ENCODE results near the gene PRDM7.

The PRDM7 gene

DNA sequence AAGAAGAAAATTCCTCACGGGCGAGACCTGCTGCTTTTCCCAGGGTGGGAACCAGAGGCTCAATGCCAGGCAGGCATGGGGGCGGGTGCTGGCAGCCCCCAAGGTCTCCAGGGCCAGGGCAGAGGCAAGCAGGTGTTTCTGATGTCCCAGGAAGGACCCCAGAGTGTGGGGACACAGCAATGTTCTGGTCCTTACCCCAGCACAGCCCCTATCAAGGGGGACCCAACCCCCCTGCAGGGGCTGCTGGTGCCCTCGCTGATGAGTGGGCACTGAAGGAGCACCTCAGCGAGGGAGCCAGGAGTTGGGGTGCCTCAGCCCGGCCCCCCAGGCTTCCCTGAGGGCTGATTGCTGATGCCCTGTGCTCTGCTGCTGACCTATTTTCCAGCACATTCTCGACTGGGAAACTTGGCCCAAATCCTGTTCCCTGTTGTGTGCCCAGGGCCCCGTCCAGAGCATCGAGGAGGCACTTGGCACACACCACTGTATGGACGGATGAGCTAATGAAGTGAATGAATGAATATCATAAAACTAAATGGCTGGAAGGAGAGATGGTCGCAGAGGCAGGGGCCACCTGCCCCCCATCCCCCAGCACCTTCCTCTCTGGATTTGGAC lies 60.7 kb downstream of the PRDM7 start:
- no peak overlapping the region for H3K27ac ChIP-seq
- H3K4me3 ChIP-seq (ENCODE audit: low read depth, low read length), result no peak overlapping the region
- H3K36me3 ChIP-seq, result no peaks in the 10 kb centered on the region
- no peaks in the 10 kb centered on the region for H3K9me3 ChIP-seq (ENCODE audit: severe bottlenecking)
- no peaks in the 10 kb centered on the region for H3K27me3 ChIP-seq (ENCODE audit: insufficient read depth, low read depth, severe bottlenecking)
- TF ChIP-seq, protein P1, sequence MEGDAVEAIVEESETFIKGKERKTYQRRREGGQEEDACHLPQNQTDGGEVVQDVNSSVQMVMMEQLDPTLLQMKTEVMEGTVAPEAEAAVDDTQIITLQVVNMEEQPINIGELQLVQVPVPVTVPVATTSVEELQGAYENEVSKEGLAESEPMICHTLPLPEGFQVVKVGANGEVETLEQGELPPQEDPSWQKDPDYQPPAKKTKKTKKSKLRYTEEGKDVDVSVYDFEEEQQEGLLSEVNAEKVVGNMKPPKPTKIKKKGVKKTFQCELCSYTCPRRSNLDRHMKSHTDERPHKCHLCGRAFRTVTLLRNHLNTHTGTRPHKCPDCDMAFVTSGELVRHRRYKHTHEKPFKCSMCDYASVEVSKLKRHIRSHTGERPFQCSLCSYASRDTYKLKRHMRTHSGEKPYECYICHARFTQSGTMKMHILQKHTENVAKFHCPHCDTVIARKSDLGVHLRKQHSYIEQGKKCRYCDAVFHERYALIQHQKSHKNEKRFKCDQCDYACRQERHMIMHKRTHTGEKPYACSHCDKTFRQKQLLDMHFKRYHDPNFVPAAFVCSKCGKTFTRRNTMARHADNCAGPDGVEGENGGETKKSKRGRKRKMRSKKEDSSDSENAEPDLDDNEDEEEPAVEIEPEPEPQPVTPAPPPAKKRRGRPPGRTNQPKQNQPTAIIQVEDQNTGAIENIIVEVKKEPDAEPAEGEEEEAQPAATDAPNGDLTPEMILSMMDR (IDR thresholded peaks at IDR 0.05; ENCODE audit: low read depth, low read length), result no peak
- DNase-seq, result no peak

DNA sequence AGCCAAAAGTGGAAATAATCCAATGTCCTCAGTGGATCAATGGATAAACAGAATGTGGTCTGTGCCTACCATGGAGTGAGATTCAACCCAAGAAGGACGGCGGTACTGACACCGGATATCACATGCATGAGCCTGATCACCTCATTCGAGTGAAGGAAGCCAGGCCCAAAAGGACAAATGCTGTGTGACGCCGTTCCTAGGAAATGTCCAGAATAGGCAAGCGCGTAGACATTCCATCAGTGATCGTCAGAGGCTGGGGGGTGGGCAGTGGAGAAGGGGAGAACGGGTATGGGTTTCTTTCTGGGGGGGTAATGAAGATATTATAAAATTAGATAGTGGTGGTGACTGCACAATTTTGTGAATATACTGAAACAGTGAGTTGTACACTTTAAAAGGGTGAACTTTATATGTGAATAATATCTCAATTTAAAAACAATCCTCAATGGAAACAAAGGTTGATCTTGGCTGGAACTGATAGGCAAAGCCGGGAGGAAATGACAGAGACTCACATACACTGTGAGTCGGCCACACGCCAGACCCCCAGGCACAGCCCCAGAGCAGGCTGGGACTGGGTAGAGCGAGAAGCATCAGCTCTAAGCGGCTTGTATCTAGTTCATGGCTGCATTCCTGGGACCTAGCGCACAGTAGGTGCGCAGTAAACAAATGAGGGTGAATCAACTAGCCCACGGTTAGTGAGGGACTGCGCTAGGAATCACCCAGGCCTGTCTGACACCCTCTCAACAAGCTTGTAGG lies 61.4 kb downstream of the PRDM7 start:
- H3K9me3 ChIP-seq (ENCODE audit: severe bottlenecking), result no peaks in the 10 kb centered on the region
- no peaks in the 10 kb centered on the region for H3K27me3 ChIP-seq (ENCODE audit: insufficient read depth, low read depth, severe bottlenecking)
- H3K4me3 ChIP-seq (ENCODE audit: low read depth, low read length), result no peak overlapping the region
- no peak for DNase-seq
- no peaks in the 10 kb centered on the region for H3K36me3 ChIP-seq
- TF ChIP-seq, protein P1 (IDR thresholded peaks at IDR 0.05; ENCODE audit: low read depth, low read length), result no peak
- H3K27ac ChIP-seq, result no peak overlapping the region

DNA sequence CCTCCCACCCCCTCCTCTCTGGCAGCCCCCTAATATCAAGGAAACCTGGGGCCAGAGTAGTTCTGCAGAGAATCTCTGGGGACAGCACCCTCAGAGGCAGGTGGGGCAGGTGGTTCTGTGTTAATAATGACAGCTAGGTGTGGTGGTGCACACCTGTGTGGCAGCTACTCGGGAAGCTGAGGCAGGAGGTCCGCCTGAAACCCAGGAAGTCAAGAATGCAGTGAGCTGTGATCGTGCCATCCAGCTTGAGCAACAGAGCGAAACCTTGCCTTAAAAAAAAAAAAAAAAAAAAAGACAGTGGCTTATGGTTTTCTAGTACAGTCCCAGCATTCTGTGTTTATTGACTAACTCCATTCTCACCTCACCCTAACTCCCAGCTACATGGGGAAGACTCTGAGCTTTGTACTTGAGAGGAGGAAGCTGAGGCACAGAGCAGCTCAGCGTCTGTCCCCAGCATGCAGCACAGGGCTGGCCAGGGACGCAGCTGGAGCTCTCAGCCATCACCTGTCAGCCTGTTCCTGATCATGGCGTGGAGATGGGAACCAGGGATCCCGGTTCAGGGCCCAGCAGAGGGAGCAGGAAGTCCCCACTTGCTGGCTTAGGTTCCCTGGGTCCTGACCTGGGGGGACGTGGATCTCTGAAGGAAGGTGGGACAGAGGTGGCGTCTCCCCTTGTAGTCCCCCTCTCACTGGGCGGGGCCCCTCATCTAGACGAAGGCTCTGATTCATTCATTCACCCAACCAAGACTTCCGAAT lies 64.0 kb downstream of the PRDM7 start:
- no peak overlapping the region for H3K4me3 ChIP-seq (ENCODE audit: low read depth, low read length)
- H3K36me3 ChIP-seq, result no peaks in the 10 kb centered on the region
- H3K27me3 ChIP-seq (ENCODE audit: insufficient read depth, low read depth, severe bottlenecking), result no peaks in the 10 kb centered on the region
- H3K27ac ChIP-seq, result no peak overlapping the region
- no peak for DNase-seq
- TF ChIP-seq, protein P1 (IDR thresholded peaks at IDR 0.05; ENCODE audit: low read depth, low read length), result no peak
- no peaks in the 10 kb centered on the region for H3K9me3 ChIP-seq (ENCODE audit: severe bottlenecking)

DNA sequence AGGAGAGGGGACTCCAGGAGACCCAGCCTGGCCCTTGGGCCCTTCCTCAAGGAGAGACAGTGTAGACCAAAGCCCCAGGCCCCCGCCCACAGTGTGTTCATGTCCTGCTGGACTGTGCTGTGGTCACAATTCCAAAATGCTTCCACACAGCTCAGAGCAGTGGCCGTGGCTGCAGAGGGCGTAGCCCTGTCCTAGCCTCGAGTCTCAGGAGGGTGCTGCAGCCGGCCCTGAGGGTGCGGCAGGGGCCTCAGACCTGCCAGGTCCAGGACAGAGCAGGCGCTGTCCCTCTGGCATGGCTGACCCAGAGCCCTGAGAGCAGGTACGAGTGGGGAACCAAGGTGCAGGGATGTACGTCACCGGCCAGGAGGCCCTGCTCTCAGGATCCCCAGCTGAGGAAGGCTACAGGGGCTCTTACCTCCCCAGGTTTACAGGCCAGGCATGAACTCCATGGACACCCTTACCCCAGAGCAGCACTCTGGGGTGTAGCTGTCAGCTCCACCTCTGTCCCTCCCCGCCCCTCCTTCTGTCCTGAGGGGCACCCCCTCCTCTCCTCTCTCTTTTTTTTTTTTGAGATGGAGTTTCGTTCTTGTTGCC lies 65.1 kb downstream of the PRDM7 start:
- Histone ChIP-seq H3K9me3 (ENCODE audit: severe bottlenecking) (no peaks in the 10 kb centered on the region), H3K27me3 (ENCODE audit: insufficient read depth, low read depth, severe bottlenecking) (no peaks in the 10 kb centered on the region), H3K36me3 (no peaks in the 10 kb centered on the region), H3K27ac (no peak overlapping the region), H3K4me3 (ENCODE audit: low read depth, low read length) (no peak overlapping the region)
- TF ChIP-seq, protein P1 (IDR thresholded peaks at IDR 0.05; ENCODE audit: low read depth, low read length), result no peak
- DNase-seq, result no peak

DNA sequence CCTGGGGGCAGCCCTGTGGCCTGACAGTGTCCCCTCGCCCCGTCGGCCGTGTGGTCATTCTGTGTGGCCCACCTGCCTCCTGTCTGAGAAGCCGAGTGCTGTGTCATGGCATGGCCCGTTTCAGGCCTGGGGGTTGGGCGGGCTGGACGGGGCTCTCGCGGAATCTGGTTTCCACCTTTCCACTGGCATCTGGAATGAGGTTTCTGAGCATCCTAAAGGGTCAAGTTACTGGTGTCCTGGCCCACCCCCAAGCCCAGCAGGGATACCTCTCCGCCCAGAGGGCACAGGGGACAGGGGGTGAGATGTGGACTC lies 65.7 kb downstream of the PRDM7 start:
- Histone ChIP-seq H3K27ac (no peak overlapping the region), H3K4me3 (ENCODE audit: low read depth, low read length) (no peak overlapping the region), H3K36me3 (no peaks in the 10 kb centered on the region), H3K9me3 (ENCODE audit: severe bottlenecking) (no peaks in the 10 kb centered on the region), H3K27me3 (ENCODE audit: insufficient read depth, low read depth, severe bottlenecking) (no peaks in the 10 kb centered on the region)
- TF ChIP-seq, protein P1 (IDR thresholded peaks at IDR 0.05; ENCODE audit: low read depth, low read length), result no peak
- no peak for DNase-seq

All from WERI-Rb-1 (cell line).